ENCODE results near the gene SLC39A11.

Gene SLC39A11

GRCh38 chr17:72749119-72749572 is 343.3 kb downstream of the SLC39A11 start:
- no peak for DNase-seq (ENCODE audit: low spot score)

- DNase-seq (ENCODE audit: low spot score), result no peak
These were observed 345.0 kb downstream of the SLC39A11 start for GRCh38 chr17:72747501-72747900.

- no peak for DNase-seq (ENCODE audit: low spot score)
These were observed 347.2 kb downstream of the SLC39A11 start for GRCh38 chr17:72745241-72745640.

- DNase-seq (ENCODE audit: low spot score), result no peak
These were observed 349.4 kb downstream of the SLC39A11 start for GRCh38 chr17:72743037-72743467.

GRCh38 chr17:72737151-72737690 is 355.3 kb downstream of the SLC39A11 start:
- DNase-seq (ENCODE audit: low spot score), result no peak

GRCh38 chr17:72735592-72735991 is 356.9 kb downstream of the SLC39A11 start:
- no peak for DNase-seq (ENCODE audit: low spot score)

GRCh38 chr17:72735048-72735447 is 357.4 kb downstream of the SLC39A11 start:
- DNase-seq (ENCODE audit: low spot score), result no peak

GRCh38 chr17:72734613-72735012 is 357.9 kb downstream of the SLC39A11 start:
- DNase-seq (ENCODE audit: low spot score), result no peak

- no peak for DNase-seq (ENCODE audit: low spot score)
These were observed 358.7 kb downstream of the SLC39A11 start for GRCh38 chr17:72733619-72734282.

- DNase-seq (ENCODE audit: low spot score), result no peak
These were observed 359.4 kb downstream of the SLC39A11 start for GRCh38 chr17:72732893-72733618.

GRCh38 chr17:72730077-72730476 is 362.4 kb downstream of the SLC39A11 start:
- DNase-seq (ENCODE audit: low spot score), result no peak

- DNase-seq (ENCODE audit: low spot score), result no peak
These were observed 365.6 kb downstream of the SLC39A11 start for GRCh38 chr17:72726936-72727335.

- peak; percentile 39 for DNase-seq (ENCODE audit: low spot score)
These were observed 366.9 kb downstream of the SLC39A11 start for GRCh38 chr17:72725433-72726068.

GRCh38 chr17:72724267-72724666 is 368.2 kb downstream of the SLC39A11 start:
- DNase-seq (ENCODE audit: low spot score), result no peak

GRCh38 chr17:72723711-72724110 is 368.8 kb downstream of the SLC39A11 start:
- DNase-seq (ENCODE audit: low spot score), result no peak

GRCh38 chr17:72720494-72720825 is 372.0 kb downstream of the SLC39A11 start:
- no peak for DNase-seq (ENCODE audit: low spot score)

- DNase-seq (ENCODE audit: low spot score), result peak; percentile 7
These were observed 372.7 kb downstream of the SLC39A11 start for GRCh38 chr17:72719578-72720493.

- DNase-seq (ENCODE audit: low spot score), result no peak
These were observed 373.3 kb downstream of the SLC39A11 start for GRCh38 chr17:72719206-72719577.

- DNase-seq (ENCODE audit: low spot score), result no peak
These were observed 374.8 kb downstream of the SLC39A11 start for GRCh38 chr17:72717676-72718075.

GRCh38 chr17:72717276-72717675 is 375.2 kb downstream of the SLC39A11 start:
- DNase-seq (ENCODE audit: low spot score), result no peak

- peak; percentile 20 for DNase-seq (ENCODE audit: low spot score)
These were observed 376.4 kb downstream of the SLC39A11 start for GRCh38 chr17:72715906-72716572.
